IMR-90 (cell line): Measurements from ENCODE around the gene H2BK1. TPM values are rescaled to one million over a fixed set of nuclear protein-coding genes. Genes with fewer than 3 reads are reported as not detected.

Experiments
- ATAC-seq: fragments of 200-7000 bp; cut with Tn5 transposase; 2 replicates; pipeline ENCODE4 v1.9.1; 2020; ENCODE audit warnings: low read depth, mild to moderate bottlenecking, moderate library complexity
- BruUV-seq: library from RNA; stranded (reverse); fragments of 400-500 nt; replicated peaks from 2 replicates; lab custom pipeline; 2021; lab: Mats Ljungman, UMichigan
- CTCF ChIA-PET: fragments of 300-600 bp; formaldehyde crosslinking; extraction: SDS; loops from one replicate; lab custom pipeline; 2021; ENCODE audit warnings: antibody characterized with exemption; lab: Yijun Ruan, JAX
- POLR2A ChIA-PET: fragments of 300-600 bp; sonication (Branson Sonifier 250); formaldehyde crosslinking; loops from one replicate; lab custom pipeline; 2022; ENCODE audit warnings: antibody characterized with exemption; ENCODE audit not compliant: unreplicated experiment; lab: Charles Lee
- DNase-seq: peaks from one replicate; pipeline ENCODE4 v3.0.0; 2013
- H2AFZ ChIP-seq: replicated peaks from 2 replicates; pipeline ENCODE3; 2013; ENCODE audit warnings: low read length, mild to moderate bottlenecking; ENCODE audit not compliant: poor library complexity
- H2AK5ac ChIP-seq: 2 replicates; pipeline ENCODE4 v1.6.1; 2013; ENCODE audit warnings: low read depth, low read length, inconsistent platforms
- H2AK9ac ChIP-seq: replicated peaks from 2 replicates; pipeline ENCODE3; 2013; ENCODE audit warnings: mild to moderate bottlenecking, low read depth, low read length, moderate library complexity; ENCODE audit not compliant: poor library complexity
- H2BK120ac ChIP-seq: 2 replicates; pipeline ENCODE4 v1.6.1; 2013; ENCODE audit warnings: low read depth, low read length, inconsistent platforms
- H2BK15ac ChIP-seq: 3 replicates; pipeline ENCODE4 v1.6.1; 2013; ENCODE audit warnings: low read depth, low read length, inconsistent platforms
- H2BK20ac ChIP-seq: 2 replicates; pipeline ENCODE4 v1.6.1; 2013; ENCODE audit warnings: low read depth, mild to moderate bottlenecking, inconsistent platforms, low read length, moderate library complexity
- H2BK5ac ChIP-seq: 2 replicates; pipeline ENCODE4 v1.6.1; 2013; ENCODE audit warnings: mild to moderate bottlenecking, low read depth, low read length, inconsistent platforms; ENCODE audit not compliant: poor library complexity, severe bottlenecking
- H3K14ac ChIP-seq: replicated peaks from 2 replicates; pipeline ENCODE4 v1.6.1; 2013; ENCODE audit warnings: low read depth, low read length, inconsistent platforms
- H3K18ac ChIP-seq: 2 replicates; pipeline ENCODE4 v1.6.1; 2013; ENCODE audit warnings: low read depth, low read length, control low read depth
- H3K23ac ChIP-seq: 2 replicates; pipeline ENCODE4 v1.6.1; 2013; ENCODE audit warnings: low read depth, low read length, inconsistent platforms
- H3K27ac ChIP-seq: 2 replicates; pipeline ENCODE4 v1.5.1; 2013; ENCODE audit warnings: mild to moderate bottlenecking, control low read depth, low read length; ENCODE audit not compliant: insufficient read depth
- H3K27me3 ChIP-seq: 2 replicates; pipeline ENCODE4 v1.6.1; 2013; ENCODE audit warnings: low read length; ENCODE audit not compliant: control insufficient read depth, insufficient read depth
- H3K36me3 ChIP-seq: 2 replicates; pipeline ENCODE4 v1.6.1; 2013; ENCODE audit warnings: low read length, mixed read lengths; ENCODE audit not compliant: control insufficient read depth, insufficient read depth
- H3K4ac ChIP-seq: 2 replicates; pipeline ENCODE4 v1.6.1; 2013; ENCODE audit warnings: low read depth, low read length, inconsistent platforms
- H3K4me1 ChIP-seq: 2 replicates; pipeline ENCODE4 v1.6.1; 2013; ENCODE audit warnings: low read length, mixed read lengths; ENCODE audit not compliant: control insufficient read depth, insufficient read depth
- H3K4me2 ChIP-seq: 2 replicates; pipeline ENCODE4 v1.6.1; 2013; ENCODE audit warnings: low read depth, mild to moderate bottlenecking, control low read depth, low read length, moderate library complexity
- H3K4me3 ChIP-seq: 2 replicates; pipeline ENCODE4 v1.5.1; 2013; ENCODE audit warnings: low read depth, mild to moderate bottlenecking, control low read depth, low read length, moderate library complexity; ENCODE audit not compliant: insufficient read depth
- H3K56ac ChIP-seq: 2 replicates; pipeline ENCODE4 v1.6.1; 2013; ENCODE audit warnings: low read length, inconsistent platforms; ENCODE audit not compliant: insufficient read depth; ENCODE audit errors: extremely low read depth
- H3K79me1 ChIP-seq, 2 experiments: 2 replicates each; pipeline ENCODE4 v1.6.1; 2013; ENCODE audit warnings: low read length in 2 of 2, inconsistent platforms in 1 of 2, low read depth in 1 of 2
- H3K9ac ChIP-seq: 2 replicates; pipeline ENCODE4 v1.6.1; 2013; ENCODE audit warnings: low read depth, low read length, control low read depth
- H3K9me1 ChIP-seq: 2 replicates; pipeline ENCODE4 v1.6.1; 2013; ENCODE audit warnings: low read length, inconsistent platforms; ENCODE audit not compliant: insufficient read depth
- H3K9me3 ChIP-seq: 2 replicates; pipeline ENCODE4 v1.6.1; 2013; ENCODE audit warnings: low read length; ENCODE audit not compliant: control insufficient read depth, insufficient read depth
- H4K20me1 ChIP-seq: 2 replicates; pipeline ENCODE4 v1.6.1; 2013; ENCODE audit warnings: low read length, inconsistent platforms; ENCODE audit not compliant: insufficient read depth
- H4K5ac ChIP-seq: 2 replicates; pipeline ENCODE4 v1.6.1; 2013; ENCODE audit warnings: mild to moderate bottlenecking, low read depth, low read length, control low read depth
- H4K8ac ChIP-seq, 2 experiments: 2 replicates each; pipeline ENCODE4 v1.6.1; 2013; ENCODE audit warnings: low read depth in 2 of 2, low read length in 2 of 2, control low read depth in 1 of 2, inconsistent platforms in 1 of 2
- H4K91ac ChIP-seq: 2 replicates; pipeline ENCODE4 v1.6.1; 2013; ENCODE audit warnings: low read depth, low read length, inconsistent platforms; ENCODE audit not compliant: insufficient read depth
- BHLHE40 ChIP-seq: fragments of 150-350 bp; IDR thresholded peaks from 2 replicates; pipeline ENCODE4 v1.6.1; 2016; ENCODE audit warnings: mild to moderate bottlenecking, low read depth, low read length
- CEBPB ChIP-seq: IDR thresholded peaks from 2 replicates; pipeline ENCODE4 v1.6.1; 2012; ENCODE audit warnings: low read depth, low read length, improper control_type of control experiment
- MAFK ChIP-seq: IDR thresholded peaks from 2 replicates; pipeline ENCODE4 v1.6.1; 2012; ENCODE audit warnings: low read depth, low read length, improper control_type of control experiment
- NFE2L2 ChIP-seq: fragments of 150-350 bp; IDR thresholded peaks from 2 replicates; pipeline ENCODE4 v1.6.1; 2016; ENCODE audit warnings: low read depth, mild to moderate bottlenecking, low read length
- RAD21 ChIP-seq: IDR thresholded peaks from 2 replicates; pipeline ENCODE4 v1.6.1; 2012; ENCODE audit warnings: low read length, improper control_type of control experiment
- RCOR1 ChIP-seq: IDR thresholded peaks from 2 replicates; pipeline ENCODE4 v1.6.1; 2012; ENCODE audit warnings: mild to moderate bottlenecking, low read length, improper control_type of control experiment; ENCODE audit not compliant: insufficient replicate concordance
- RFX5 ChIP-seq: IDR thresholded peaks from 2 replicates; pipeline ENCODE4 v1.8.0; 2012; ENCODE audit warnings: low read depth, mild to moderate bottlenecking, low read length, moderate library complexity
- USF2 ChIP-seq: fragments of 150-350 bp; IDR thresholded peaks from 2 replicates; pipeline ENCODE4 v1.6.1; 2017; ENCODE audit warnings: mild to moderate bottlenecking, antibody characterized with exemption, low read length, low read depth
- WGBS, 2 experiments: methylation state at CpG; one replicate each; pipeline versions ENCODE4 v1.1.5 to v1.1.7; 2013; ENCODE audit warnings: missing lambda C conversion rate in 2 of 2; ENCODE audit not compliant: insufficient read length in 1 of 2; ENCODE audit errors: extremely low coverage in 2 of 2; 5-methylcytosine and 5-hydroxymethylcytosine counted together
- dilution Hi-C: fragments of 300-500 bp; cut with HindIII; formaldehyde crosslinking; loops from one replicate; pipeline ENCODE4 v1.14.3; 2018; ENCODE audit warnings: low sequenced_read_pairs; ENCODE audit not compliant: unreplicated experiment
- in situ Hi-C: fragments of 300-500 bp; cut with MboI; formaldehyde crosslinking; loops from 3 replicates; pipeline ENCODE4 v1.14.3; 2019; ENCODE audit warnings: low sequenced_read_pairs, inconsistent platforms, mixed read lengths
- intact Hi-C: fragments of 100-400 bp; cut with micrococcal nuclease; formaldehyde crosslinking; loops from 2 replicates; pipeline ENCODE4 v1.10.0; 2022
- polyA plus RNA-seq, 3 experiments: library from polyadenylated mRNA; depleted of rRNA; stranded (reverse); fragments of >200 nt; gene quantifications; 2 replicates each; pipeline ENCODE4 v1.2.3, GENCODE V29; 2012; ENCODE audit warnings: low replicate concordance in 1 of 3
- total RNA-seq: library from RNA; depleted of rRNA; stranded (reverse); fragments of >200 nt; gene quantifications from 2 replicates; pipeline ENCODE4 v1.2.3, GENCODE V29; 2012

The H2BK1 gene
- total and polyA plus RNA-seq, 2 of the 4 experiments (the other 2 are of a cell fraction): not detected

GRCh38 chr7:151240536-151240935 is 30.2 kb upstream of the H2BK1 start:
- Histone ChIP-seq H2AK9ac (peak overlapping the region; percentile 37), H3K36me3 (peaks cover 71% of the 10 kb centered on the region), H3K27ac (no peak overlapping the region), H3K4me3 (no peak overlapping the region), H3K9ac (no peak overlapping the region), H3K4me2 (no peak overlapping the region), H3K18ac (no peak overlapping the region), H3K4ac (no peak overlapping the region), H2BK15ac (no peak overlapping the region), H4K5ac (no peak overlapping the region; the same call in 1 of the 2 replicates), H3K9me3 (no peaks in the 10 kb centered on the region), H4K8ac (no peak overlapping the region), H2AFZ (no peak overlapping the region), H2BK20ac (no peak overlapping the region), H4K91ac (no peak overlapping the region), H3K79me1 (peaks cover 8 to 86% of the 10 kb centered on the region in 2 experiments), H2AK5ac (no peak overlapping the region), H3K4me1 (peaks cover 6% of the 10 kb centered on the region; the same call in 1 of the 2 replicates), H2BK5ac (no peak overlapping the region), H3K56ac (no peak overlapping the region), H3K14ac (no peak overlapping the region), H2BK120ac (no peak overlapping the region), H3K9me1 (no peaks in the 10 kb centered on the region), H3K23ac (no peak overlapping the region), H3K27me3 (no peaks in the 10 kb centered on the region), H4K20me1 (peaks cover 69% of the 10 kb centered on the region)
- no peak for ATAC-seq
- intact Hi-C loops: no loop called here
- TF ChIP-seq CEBPB: no peak
- TF ChIP-seq RAD21: no peak
- TF ChIP-seq NFE2L2: no peak
- TF ChIP-seq RFX5: no peak
- TF ChIP-seq BHLHE40: no peak
- no peak for TF ChIP-seq RCOR1
- no peak for TF ChIP-seq MAFK
- no peak for TF ChIP-seq USF2
- no TSS peak for BruUV-seq
- no CpG with 5 or more reads among the region's 4 CpGs for WGBS, 2 experiments
- ChIA-PET CTCF (no interaction called here), POLR2A (interaction anchor here (1.1 kb wide), 1 partner anchor 11 kb away, joined by 3 read pairs; no protein-coding TSS in a partner anchor)
- dilution Hi-C loops: no loop called here
- no peak for DNase-seq
- in situ Hi-C loops: no loop called here
